Vagina (tissue), 2 donors: ENCODE data around the gene ASB6.

ENCODE experiments used
- POLR2AphosphoS5 ChIP-seq, 2 donors: sonication (generic); formaldehyde crosslinking; IDR thresholded peaks; one replicate each; pipeline ENCODE4 v1.9.0; 2017; ENCODE audit warnings: antibody characterized with exemption in 2 of 2, mild to moderate bottlenecking in 2 of 2, low read depth in 1 of 2; ENCODE audit not compliant: insufficient read depth in 1 of 2
- TF ChIP-seq, protein P1 (sequence below), 3 experiments: fragments of 450-650 bp in 2 of 3; fragments of 200-600 bp in 1 of 3; sonication (generic) in 1 of 3; IDR thresholded peaks; one replicate each; pipeline ENCODE4 v1.5.1; 2017 to 2019; ENCODE audit warnings: antibody characterized with exemption in 3 of 3, mild to moderate bottlenecking in 2 of 3, moderate library complexity in 2 of 3

DNA sequence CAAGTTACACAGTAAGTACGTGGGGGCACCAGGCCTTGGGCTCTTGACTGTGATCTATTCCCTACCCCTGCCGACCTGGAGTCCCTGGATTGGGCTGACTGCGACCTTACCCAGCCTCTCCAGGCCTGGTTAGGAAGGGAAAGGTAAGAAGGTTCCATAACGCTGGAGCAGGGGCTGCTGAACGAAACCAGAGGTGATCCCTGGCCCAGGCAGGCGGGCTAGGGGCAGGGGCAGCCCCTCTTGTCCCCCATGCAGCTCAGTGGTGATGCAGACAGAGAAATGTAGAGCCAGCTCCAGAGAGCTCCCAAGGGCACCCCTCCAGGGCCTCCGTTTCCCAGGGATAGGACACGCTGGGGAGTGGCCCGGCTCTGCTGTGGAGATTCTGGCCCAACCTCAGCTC, 37.6 kb upstream of the ASB6 start:
- TF ChIP-seq, protein P1, sequence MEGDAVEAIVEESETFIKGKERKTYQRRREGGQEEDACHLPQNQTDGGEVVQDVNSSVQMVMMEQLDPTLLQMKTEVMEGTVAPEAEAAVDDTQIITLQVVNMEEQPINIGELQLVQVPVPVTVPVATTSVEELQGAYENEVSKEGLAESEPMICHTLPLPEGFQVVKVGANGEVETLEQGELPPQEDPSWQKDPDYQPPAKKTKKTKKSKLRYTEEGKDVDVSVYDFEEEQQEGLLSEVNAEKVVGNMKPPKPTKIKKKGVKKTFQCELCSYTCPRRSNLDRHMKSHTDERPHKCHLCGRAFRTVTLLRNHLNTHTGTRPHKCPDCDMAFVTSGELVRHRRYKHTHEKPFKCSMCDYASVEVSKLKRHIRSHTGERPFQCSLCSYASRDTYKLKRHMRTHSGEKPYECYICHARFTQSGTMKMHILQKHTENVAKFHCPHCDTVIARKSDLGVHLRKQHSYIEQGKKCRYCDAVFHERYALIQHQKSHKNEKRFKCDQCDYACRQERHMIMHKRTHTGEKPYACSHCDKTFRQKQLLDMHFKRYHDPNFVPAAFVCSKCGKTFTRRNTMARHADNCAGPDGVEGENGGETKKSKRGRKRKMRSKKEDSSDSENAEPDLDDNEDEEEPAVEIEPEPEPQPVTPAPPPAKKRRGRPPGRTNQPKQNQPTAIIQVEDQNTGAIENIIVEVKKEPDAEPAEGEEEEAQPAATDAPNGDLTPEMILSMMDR (IDR thresholded peaks at IDR 0.05) = no peak
- TF ChIP-seq POLR2AphosphoS5 (IDR thresholded peaks at IDR 0.05; ENCODE audit: insufficient read depth in 1 of 2, low read depth in 1 of 2) = no peak
